Measurements from ENCODE around the gene PKD1L1.

The PKD1L1 gene

DNA sequence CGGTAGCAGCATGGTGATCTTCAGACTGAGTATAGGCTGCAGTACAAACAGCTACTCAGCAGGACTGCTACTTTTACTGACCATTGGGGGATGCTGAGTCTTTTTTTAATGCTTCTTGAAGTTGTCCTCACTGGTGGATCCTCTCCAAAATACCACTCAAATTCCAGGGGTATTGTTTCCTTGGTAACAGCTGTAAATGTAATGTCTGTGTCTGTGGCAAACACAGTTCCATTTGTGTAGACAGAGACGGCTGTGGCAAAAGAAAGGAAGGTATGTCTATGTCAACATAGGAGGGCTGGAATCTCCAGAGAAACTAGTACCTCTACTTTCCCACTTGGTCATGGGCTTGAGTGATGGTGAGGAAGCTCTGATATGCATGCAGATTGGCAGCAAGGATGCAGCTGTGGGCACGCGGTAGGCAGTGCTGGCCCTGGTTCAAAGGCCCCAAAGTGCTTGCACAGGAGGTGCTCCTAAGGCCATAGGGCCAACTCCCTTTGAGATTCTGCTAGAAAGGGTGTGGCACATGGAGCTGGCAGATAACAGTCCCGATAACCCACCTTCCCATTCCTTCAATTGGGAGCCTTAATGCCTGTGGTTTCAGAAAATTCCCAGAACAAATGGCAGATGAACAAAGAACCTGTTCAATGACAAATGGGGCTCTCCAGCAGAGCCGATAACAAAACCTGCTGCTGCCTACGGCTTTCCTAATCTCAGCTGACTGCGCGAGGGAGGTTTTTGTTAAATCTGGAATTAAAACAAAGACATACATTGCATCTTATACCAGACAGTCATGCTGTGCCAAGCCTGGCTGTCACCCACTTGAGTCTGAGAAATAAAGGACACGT is 43.0 kb downstream of the PKD1L1 start:
- no peak for DNase-seq

DNA sequence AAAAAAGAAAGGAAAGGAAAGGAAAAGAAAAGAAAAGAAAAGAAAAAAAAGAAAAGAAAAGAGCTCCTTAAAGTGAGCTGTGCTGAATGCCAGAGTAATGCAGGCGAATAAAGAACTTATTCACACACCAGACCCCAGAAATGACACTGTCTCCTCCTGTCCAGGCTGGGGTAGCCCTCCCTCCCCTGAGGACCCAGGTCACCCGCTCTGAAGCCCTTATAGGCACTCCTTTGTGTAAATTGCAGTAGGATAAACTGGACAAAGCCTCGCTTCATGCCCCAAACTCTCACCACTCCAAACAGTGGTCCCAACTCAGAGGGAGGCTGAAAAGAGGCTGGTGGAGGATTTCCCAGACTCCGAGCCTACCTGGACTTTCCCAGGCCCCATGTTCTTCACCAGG is 46.3 kb downstream of the PKD1L1 start:
- no peak for DNase-seq

DNA sequence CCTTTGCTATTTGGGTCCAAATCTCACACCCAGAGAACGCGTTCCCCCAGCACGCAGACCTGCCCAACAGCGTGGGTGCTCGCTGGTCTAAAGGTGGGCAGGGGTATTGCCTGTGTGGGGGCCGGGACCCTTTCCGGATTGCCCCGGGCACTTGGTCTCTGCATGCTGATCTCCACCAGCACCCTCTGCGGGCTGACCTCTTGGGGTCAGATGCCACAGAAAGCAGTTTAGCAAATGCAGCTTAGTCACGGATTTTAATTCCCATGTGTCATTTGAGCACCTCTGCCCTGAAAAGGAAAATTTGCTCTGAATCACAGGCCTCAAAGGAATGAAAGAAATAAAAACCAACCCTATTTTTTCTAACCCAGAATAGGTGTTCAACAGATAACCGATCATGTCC is 46.7 kb downstream of the PKD1L1 start:
- no peak for DNase-seq

DNA sequence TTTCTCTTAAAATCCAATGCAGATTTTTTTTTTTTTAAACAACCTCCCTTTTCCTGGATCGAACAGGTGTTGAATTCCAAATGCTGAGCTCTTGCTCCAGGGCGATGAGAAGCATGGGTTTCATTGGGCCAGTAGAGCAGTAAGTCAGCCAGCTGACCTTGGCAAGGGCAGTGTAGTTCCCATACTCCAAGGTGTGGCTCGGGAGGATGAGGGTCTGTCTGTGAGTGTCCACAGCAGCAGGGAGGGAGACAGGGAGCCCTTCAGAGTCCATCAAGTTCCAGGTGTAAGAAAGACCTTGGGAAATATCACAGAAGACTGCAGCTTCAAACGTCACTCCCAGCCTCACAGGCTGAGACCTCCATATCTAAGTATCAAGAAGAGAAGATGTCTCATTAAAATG is 50.4 kb downstream of the PKD1L1 start:
- DNase-seq, result no peak

GRCh38 chr7:47896809-47897423 is 51.4 kb downstream of the PKD1L1 start:
- DNase-seq, result no peak

- no peak for DNase-seq
Measured at GRCh38 chr7:47895026-47895425, 53.2 kb downstream of the PKD1L1 start.

GRCh38 chr7:47893721-47894365 is 54.4 kb downstream of the PKD1L1 start:
- DNase-seq, result no peak

DNA sequence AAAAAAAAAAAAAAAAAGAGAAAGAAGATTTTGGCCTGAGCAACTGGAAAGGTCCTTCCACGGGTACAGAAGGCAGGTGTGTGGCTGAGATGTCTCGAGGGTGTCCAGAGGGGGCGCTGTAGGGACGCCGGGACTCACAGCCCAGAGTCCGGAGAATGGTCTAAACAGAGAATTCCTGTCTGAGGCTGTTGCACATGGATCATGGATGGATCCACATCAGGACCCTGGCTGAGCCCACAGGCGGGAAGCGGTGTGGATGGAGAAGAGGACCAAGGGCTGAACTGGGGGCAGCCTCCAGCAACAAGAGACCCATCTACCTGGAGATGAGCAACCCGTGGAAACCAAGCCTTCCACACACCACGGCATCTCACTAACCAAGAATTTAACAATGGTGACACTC is 55.0 kb downstream of the PKD1L1 start:
- DNase-seq, result no peak

GRCh38 chr7:47890606-47891005 is 57.7 kb downstream of the PKD1L1 start:
- no peak for DNase-seq

GRCh38 chr7:47890125-47890524 is 58.1 kb downstream of the PKD1L1 start:
- DNase-seq, result no peak

DNA sequence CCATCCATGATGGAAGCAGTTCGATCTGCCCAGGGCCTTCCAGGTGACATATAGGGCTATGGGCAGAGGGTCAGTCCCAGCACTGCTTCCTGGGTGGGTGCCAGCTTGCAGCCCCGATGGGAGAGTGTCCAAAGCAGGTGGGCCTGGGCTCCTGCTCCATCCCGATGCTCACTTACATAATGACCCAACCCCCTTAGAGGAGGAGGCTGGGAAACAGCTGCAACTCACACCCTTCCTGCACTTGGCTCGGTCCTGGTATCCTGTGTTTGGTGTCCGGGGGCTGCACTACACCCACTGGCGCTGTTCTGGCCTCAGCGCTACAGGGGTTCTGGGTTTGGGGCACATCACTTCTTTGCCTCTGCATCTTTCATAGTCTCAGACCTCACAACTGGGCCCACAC is 58.5 kb downstream of the PKD1L1 start:
- DNase-seq, result no peak

DNA sequence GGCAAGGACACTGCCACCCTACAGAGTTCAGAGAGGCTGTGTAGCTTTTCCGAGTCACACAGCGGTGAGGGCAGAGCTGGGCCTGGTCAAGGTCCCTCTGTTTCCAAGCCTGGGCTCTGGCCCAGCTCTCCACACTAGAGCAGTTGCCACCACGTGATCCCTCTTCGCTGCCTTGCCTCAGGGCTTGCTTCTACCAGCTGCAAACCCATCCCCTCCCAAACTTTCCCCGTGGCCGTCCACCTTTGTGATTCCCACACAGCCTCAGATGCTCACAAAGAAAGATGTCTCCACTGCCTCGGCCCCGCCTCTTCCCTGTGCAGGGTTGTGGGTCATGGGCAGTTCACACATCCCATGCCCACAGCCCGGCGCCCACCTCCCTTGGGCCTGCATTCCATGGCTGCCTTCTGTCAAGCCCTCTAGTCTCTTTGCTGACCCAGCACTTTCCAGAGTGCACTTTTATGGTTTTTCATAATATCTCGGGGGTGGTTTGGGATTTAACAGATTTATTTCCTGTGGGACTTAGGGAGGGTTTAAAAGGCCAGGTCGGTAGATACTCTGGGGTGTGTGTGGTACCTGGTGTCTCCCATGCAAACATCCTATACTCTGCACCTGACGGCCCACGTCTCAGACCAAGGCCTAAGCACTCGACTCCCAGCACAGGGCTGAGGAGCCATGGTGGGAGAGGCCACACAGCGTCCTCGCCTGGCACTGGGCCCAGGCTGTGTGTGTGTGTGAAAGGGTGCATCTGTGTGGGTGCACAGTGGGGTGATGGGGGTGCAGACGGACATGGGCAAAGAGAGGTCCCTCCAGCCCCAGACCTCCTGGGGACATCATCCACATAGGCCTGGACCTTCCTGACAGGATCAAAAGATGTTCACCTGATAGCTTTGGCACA is 59.6 kb downstream of the PKD1L1 start:
- no peak for DNase-seq

DNA sequence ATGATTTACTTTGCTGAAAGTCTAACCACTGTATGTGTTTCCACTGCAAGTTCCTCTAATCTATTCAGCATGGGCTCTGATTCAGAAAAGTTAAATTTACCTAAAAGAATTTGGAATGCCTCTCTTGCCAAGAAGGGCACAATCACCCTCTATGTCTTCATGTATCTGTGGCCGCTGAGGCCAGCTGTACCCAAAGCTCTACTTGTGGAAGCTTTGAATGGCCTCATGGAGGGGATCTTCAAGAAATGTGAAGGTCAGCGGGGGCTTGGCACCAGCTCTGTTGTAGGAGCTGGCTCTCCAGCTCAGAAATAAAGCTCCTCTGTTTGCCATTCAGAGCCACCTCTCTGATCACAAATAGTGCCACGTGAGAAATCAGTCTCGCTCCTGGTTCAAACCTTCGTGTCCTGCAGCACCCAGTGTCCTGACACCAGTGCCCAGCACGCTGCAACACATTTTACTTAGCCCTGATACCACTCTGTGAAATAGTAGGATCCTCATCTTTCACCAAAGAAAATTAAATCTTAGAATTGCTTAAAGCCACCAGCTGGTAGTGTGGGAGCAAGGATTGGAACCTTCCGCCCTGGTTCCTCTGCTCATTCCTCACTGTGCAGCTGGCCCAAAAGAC is 61.1 kb downstream of the PKD1L1 start:
- no peak for DNase-seq

DNA sequence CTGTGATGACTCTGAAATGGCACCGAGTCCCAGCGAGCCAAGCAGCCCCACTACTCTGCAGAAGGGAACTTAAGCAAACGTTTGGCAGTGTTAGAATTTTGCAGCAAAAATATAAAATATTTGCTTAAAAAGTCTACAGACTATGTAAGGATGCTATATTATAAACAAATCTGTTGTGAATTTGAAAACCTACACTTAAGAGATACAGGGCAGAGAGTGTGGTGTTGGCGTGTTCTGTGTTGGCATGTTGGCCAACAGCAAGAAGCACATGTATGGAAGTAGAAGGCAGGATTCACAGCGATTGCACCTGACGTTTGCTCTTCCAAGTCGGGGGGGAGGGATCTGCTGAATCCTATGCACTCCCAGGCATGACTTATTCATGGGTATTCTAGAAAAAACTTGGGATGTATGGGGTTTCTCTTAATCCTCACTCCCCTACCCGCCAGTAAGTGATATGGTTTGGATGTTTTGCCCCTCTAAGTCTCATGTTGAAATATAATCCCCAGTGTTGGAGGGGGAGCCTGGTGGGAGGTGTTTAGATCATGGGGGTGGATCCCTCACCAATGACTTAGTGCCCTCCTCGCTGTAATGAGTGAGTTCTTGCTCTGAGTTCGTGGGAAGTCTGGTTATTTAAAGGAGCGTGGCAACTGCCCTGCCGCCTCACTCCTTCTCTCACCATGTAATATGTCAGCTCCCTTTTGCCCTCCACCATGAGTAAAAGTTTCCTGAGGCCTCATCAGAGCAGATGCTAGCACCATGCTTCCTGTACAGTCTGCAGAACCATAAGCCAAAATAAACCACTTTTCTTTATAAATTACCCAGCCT is 62.1 kb downstream of the PKD1L1 start:
- no peak for DNase-seq

DNA sequence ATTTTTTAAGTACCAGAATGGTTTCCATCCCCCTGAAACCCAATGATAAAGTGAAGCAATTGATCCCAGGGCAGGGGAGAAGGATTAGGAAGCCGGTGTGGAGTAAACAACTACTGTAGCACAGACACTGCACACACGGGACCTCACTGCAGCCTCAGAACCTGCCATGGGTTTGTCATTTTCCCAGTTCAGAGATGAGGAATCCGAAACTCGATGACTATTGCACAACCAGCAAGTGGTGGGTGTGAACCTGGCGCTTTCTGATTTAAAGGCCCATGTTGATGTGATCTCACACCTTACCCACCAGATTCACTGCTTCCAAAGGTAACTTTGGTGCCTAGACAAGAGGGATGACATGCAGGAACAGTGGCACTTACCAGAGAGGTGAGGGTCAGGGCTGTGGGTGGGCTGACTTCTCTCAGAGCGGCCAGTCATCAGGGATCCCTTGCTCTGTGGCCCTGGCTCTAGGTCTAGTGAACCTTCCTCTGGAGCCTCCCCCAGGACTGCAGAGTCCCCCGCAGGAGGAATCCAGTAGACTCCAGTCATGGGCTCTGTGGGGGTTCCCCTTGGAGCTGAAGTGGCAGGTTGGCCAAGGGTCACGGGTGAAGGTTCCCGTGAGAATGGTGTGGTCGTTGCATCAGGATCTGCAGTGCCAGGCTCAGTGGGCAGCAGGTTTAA is 62.8 kb downstream of the PKD1L1 start:
- peak in 1 of 5 experiments; percentile 17 for DNase-seq

GRCh38 chr7:47884675-47885074 is 63.6 kb downstream of the PKD1L1 start:
- no peak for DNase-seq

- DNase-seq, result peak in 1 of 5 experiments; percentile 40
Measured at GRCh38 chr7:47882635-47883034, 65.6 kb downstream of the PKD1L1 start.

- no peak for DNase-seq
Measured at GRCh38 chr7:47881256-47881655, 67.0 kb downstream of the PKD1L1 start.

- DNase-seq, result no peak
Measured at GRCh38 chr7:47878662-47879061, 69.6 kb downstream of the PKD1L1 start.

DNA sequence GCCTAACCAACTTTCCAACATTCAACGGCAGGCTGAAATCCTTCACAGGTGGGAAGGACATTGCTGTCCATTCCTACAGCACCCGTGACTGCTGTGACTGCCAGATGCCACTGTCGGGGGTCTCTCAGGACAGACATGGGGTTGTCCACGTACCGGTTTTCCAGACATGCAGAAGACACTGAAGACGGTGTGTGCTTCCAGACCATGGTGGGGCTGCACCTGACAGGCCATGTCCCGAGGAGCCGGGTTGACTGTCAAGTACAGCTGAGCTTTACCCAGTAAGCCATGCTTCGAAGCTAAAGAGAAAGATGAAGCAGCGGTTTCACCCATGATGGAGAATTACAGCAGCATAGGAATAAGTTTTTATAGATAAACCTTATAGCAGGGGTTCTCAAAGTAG is 70.9 kb downstream of the PKD1L1 start:
- no peak for DNase-seq

Measured in T-helper 2 cell (primary cell).